Measurements from ENCODE around the gene CCNJL. TPM values are rescaled to one million over a fixed set of nuclear protein-coding genes. Genes with fewer than 3 reads are reported as not detected.

CCNJL gene
- total and polyA plus RNA-seq, 2 of the 8 experiments (the other 6 are each of a cell fraction or from before 2014, with no cell fraction given): 34.6 to 44.7 TPM

DNA sequence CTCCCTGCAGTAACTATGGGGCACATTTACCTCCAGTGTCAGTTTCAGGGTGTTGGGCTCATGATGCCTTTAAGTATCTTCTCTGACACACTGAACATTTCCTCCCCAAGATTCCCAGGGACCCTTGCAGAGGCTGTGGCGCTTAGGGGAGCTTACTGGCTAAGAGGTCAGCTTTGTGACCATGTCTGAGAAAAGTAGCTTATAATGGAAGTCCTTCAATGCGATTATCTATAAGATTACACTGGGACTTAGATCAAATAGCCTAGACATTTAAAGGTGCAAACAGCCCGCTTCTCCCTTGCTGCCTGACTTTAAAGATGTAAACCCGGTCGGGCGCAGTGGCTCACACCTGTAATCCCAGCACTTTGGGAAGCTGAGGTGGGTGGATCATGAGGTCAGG is 57.7 kb downstream of the CCNJL start:
- peaks cover 18 to 57% (median 40%) of the 10 kb centered on the region in 4 experiments; a peak in 7 of 8 replicates for H3K36me3 ChIP-seq (ENCODE audit: control insufficient read depth in 2 of 4, insufficient read depth in 4 of 4, low read length in 3 of 4)
- no peaks in the 10 kb centered on the region for H3K23me2 ChIP-seq (ENCODE audit: low read depth, low read length)
- H4K91ac ChIP-seq (replicated peaks; ENCODE audit: insufficient read length, low read length): no peak overlapping the region
- no peaks in the 10 kb centered on the region for H3K79me2 ChIP-seq (ENCODE audit: control insufficient read depth in 1 of 2, insufficient read depth in 2 of 2, low read length in 2 of 2)
- H2BK5ac ChIP-seq (ENCODE audit: low read depth, low read length): no peak overlapping the region
- no peaks in the 10 kb centered on the region for H3K4me1 ChIP-seq (replicated peaks in 1 of 4; ENCODE audit: control insufficient read depth in 3 of 4, insufficient read depth in 4 of 4, low read length in 3 of 4)
- no peaks in the 10 kb centered on the region for H4K20me1 ChIP-seq (replicated peaks in 1 of 2; ENCODE audit: control insufficient read depth in 1 of 2, insufficient read depth in 2 of 2, low read length in 2 of 2)
- FAIRE-seq (no peak), DNase-seq (ENCODE audit: low read depth in 1 of 2, low spot score in 2 of 2) (no peak)
- no peak overlapping the region for H2BK15ac ChIP-seq (ENCODE audit: low read length)
- no peak overlapping the region for H3K56ac ChIP-seq (replicated peaks; ENCODE audit: insufficient read length, low read depth, low read length)
- no peak overlapping the region for H4K5ac ChIP-seq (ENCODE audit: insufficient read length, low read depth, low read length)
- no peak overlapping the region for H2AFZ ChIP-seq (ENCODE audit: low read length)
- POLR2A ChIA-PET (ENCODE audit: partially characterized antibody): interaction anchor here (1.2 to 1.8 kb wide), 2 partner anchors 9 to 12 kb away, joined by 3 to 6 read pairs; no protein-coding TSS in a partner anchor
- H3K23ac ChIP-seq (ENCODE audit: insufficient read length): no peak overlapping the region
- no peak overlapping the region for H2AK5ac ChIP-seq (ENCODE audit: low read depth, low read length)
- no peaks in the 10 kb centered on the region for H3K79me1 ChIP-seq (ENCODE audit: low read depth, low read length)
- H4K8ac ChIP-seq (ENCODE audit: extremely low read depth, insufficient read depth, low read length): no peak overlapping the region
- no peak overlapping the region for H2BK12ac ChIP-seq (ENCODE audit: low read depth, low read length)
- H3K4me3 ChIP-seq (ENCODE audit: extremely low read depth in 1 of 4, insufficient read depth in 2 of 4, low read depth in 3 of 4, low read length in 4 of 4): no peak overlapping the region
- no peaks in the 10 kb centered on the region for H3K9me3 ChIP-seq (ENCODE audit: insufficient read depth in 2 of 2, low read depth in 1 of 2, low read length in 1 of 2)
- no peak overlapping the region for H3K4ac ChIP-seq (replicated peaks; ENCODE audit: insufficient read length, low read depth, low read length)
- no peak overlapping the region for H2BK120ac ChIP-seq (replicated peaks; ENCODE audit: low read depth, low read length)
- H3K27me3 ChIP-seq (replicated peaks in 1 of 4; ENCODE audit: control insufficient read depth in 3 of 4, extremely low read depth in 1 of 4, insufficient read depth in 3 of 4, low read length in 3 of 4): no peaks in the 10 kb centered on the region
- no peak overlapping the region for H3K27ac ChIP-seq (ENCODE audit: low read depth, low read length)
- WGBS, 2 experiments (ENCODE audit: extremely low coverage in 1 of 2, insufficient coverage in 1 of 2, insufficient read length in 1 of 2, insufficient replicate concordance in 2 of 2, low coverage in 1 of 2, low lambda C conversion rate in 2 of 2, missing lambda C conversion rate in 1 of 2): 93% methylated on average over 6 of the region's 6 CpGs; no CpG with 5 or more reads in 1 of the 2 experiments
- H3K9ac ChIP-seq (replicated peaks in 1 of 4; ENCODE audit: extremely low read depth in 1 of 4, low read depth in 3 of 4, low read length in 3 of 4): no peak overlapping the region
- CTCF ChIA-PET (ENCODE audit: partially characterized antibody): interaction anchor here (1.1 to 29.3 kb wide), 6 partner anchors 5 to 173 kb away, joined by 3 to 362 read pairs (median 6); no protein-coding TSS in a partner anchor
- H3K4me2 ChIP-seq (ENCODE audit: insufficient read depth in 1 of 2, low read depth in 2 of 2, low read length in 2 of 2): no peak overlapping the region
- no peak overlapping the region for H3K14ac ChIP-seq (ENCODE audit: insufficient read length)
- H2BK20ac ChIP-seq (ENCODE audit: low read length): no peak overlapping the region
- H3K18ac ChIP-seq (ENCODE audit: extremely low read depth, low read length): no peak overlapping the region
- TF ChIP-seq EZH2 (IDR thresholded peaks at IDR 0.05; ENCODE audit: low read depth, low read length, severe bottlenecking) (no peak), HDAC6 (IDR thresholded peaks at IDR 0.05; ENCODE audit: low read depth, low read length) (no peak), GTF2F1 (IDR thresholded peaks at IDR 0.05; ENCODE audit: borderline replicate concordance, low read depth, low read length) (no peak), TCF12 (IDR thresholded peaks at IDR 0.05; ENCODE audit: low read depth, low read length) (no peak), ASH2L (IDR thresholded peaks at IDR 0.05; ENCODE audit: low read length) (no peak), POU5F1 (IDR thresholded peaks at IDR 0.05; ENCODE audit: low read depth, low read length) (no peak), EP300 (IDR thresholded peaks at IDR 0.05; ENCODE audit: borderline replicate concordance in 1 of 2, low read depth in 2 of 2, low read length in 2 of 2) (no peak), SP4 (IDR thresholded peaks at IDR 0.05; ENCODE audit: low read length) (no peak), FOSL1 (IDR thresholded peaks at IDR 0.05; ENCODE audit: insufficient read depth, low read depth, low read length) (no peak), TAF1 (IDR thresholded peaks at IDR 0.05; ENCODE audit: low read depth, low read length) (no peak), EGR1 (IDR thresholded peaks at IDR 0.05; ENCODE audit: borderline replicate concordance, low read depth, low read length) (no peak), POLR2AphosphoS5 (IDR thresholded peaks at IDR 0.05; ENCODE audit: low read depth, low read length) (no peak), E2F6 (IDR thresholded peaks at IDR 0.05) (no peak), CHD1 (IDR thresholded peaks at IDR 0.05; ENCODE audit: low read depth, low read length) (no peak), CBX8 (IDR thresholded peaks at IDR 0.05; ENCODE audit: borderline replicate concordance, low read depth, low read length) (no peak)

All from H1 (cell line).